H1 (cell line): ENCODE data around the gene DMXL1. TPM values are rescaled to one million over a fixed set of nuclear protein-coding genes. Genes with fewer than 3 reads are reported as not detected.

Source experiments
- BRCA1 ChIP-seq: IDR thresholded peaks from 2 replicates; pipeline ENCODE4 v1.6.1; 2012; ENCODE audit warnings: low read depth, low read length, improper control_type of control experiment
- CHD7 ChIP-seq: fragments of 300-600 bp; sonication (generic); IDR thresholded peaks from 2 replicates; pipeline ENCODE4 v1.7.1; 2012; ENCODE audit warnings: low read length, moderate library complexity, mild to moderate bottlenecking, inconsistent platforms; ENCODE audit not compliant: insufficient replicate concordance
- CTBP2 ChIP-seq: IDR thresholded peaks from 2 replicates; pipeline ENCODE4 v1.7.0; 2011; ENCODE audit warnings: borderline replicate concordance, mild to moderate bottlenecking, moderate library complexity, mixed read lengths, low read length; ENCODE audit not compliant: insufficient read depth, insufficient read length
- E2F6 ChIP-seq: IDR thresholded peaks from 2 replicates; pipeline ENCODE4 v1.6.1; 2012; ENCODE audit warnings: inconsistent platforms
- EGR1 ChIP-seq: IDR thresholded peaks from 2 replicates; pipeline ENCODE4 v1.6.1; 2011; ENCODE audit warnings: low read depth, low read length, borderline replicate concordance
- EP300 ChIP-seq, 2 experiments: IDR thresholded peaks; 1 replicate in 1 of 2; 2 replicates in 1 of 2; pipeline ENCODE4 v1.6.1; 2011 to 2012; ENCODE audit warnings: low read depth in 2 of 2, low read length in 2 of 2, mild to moderate bottlenecking in 2 of 2, borderline replicate concordance in 1 of 2, inconsistent platforms in 1 of 2, moderate library complexity in 1 of 2
- JUN ChIP-seq: IDR thresholded peaks from 2 replicates; pipeline ENCODE4 v1.6.1; 2011; ENCODE audit warnings: low read depth, mild to moderate bottlenecking, improper control_type of control experiment, low read length
- KDM4A ChIP-seq: IDR thresholded peaks from one replicate; pipeline ENCODE4 v1.7.1; 2012; ENCODE audit warnings: low read depth, mild to moderate bottlenecking, moderate library complexity, low read length, inconsistent platforms; ENCODE audit not compliant: severe bottlenecking
- PHF8 ChIP-seq: fragments of 200-600 bp; sonication (generic); conservative IDR thresholded peaks from 2 replicates; pipeline ENCODE4 v1.7.1; 2012; ENCODE audit warnings: low read depth, mild to moderate bottlenecking, inconsistent platforms, low read length, moderate library complexity
- TBP ChIP-seq: IDR thresholded peaks from 2 replicates; pipeline ENCODE4 v1.6.1; 2011; ENCODE audit warnings: low read depth, low read length, improper control_type of control experiment
- ZNF274 ChIP-seq: IDR thresholded peaks from 2 replicates; pipeline ENCODE4 v1.7.0; 2012; ENCODE audit warnings: low read length, borderline replicate concordance; ENCODE audit errors: extremely low read depth
- polyA plus RNA-seq, 7 experiments: library from polyadenylated mRNA; depleted of rRNA in 3 of 7; stranded (reverse) in 5 of 7; unstranded in 2 of 7; fragments of >200 nt in 5 of 7; fragments of 200-250 nt in 2 of 7; gene quantifications; 1 replicate in 5 of 7; 2 replicates in 1 of 7; 4 replicates in 1 of 7; pipeline versions ENCODE4 v1.2.1 to v1.2.3, GENCODE V29; 2011 to 2013; ENCODE audit warnings: missing spikeins in 2 of 7, mixed read lengths in 2 of 7
- total RNA-seq: library from RNA; stranded (reverse); fragmentation: NEBNext Ultra II Directional; extraction: Animal tissue kit (Norgen Biotek cat#: 25700); gene quantifications from 2 replicates; pipeline ENCODE4 v1.2.1, GENCODE V29; 2021

The DMXL1 gene
- total and polyA plus RNA-seq, 2 of the 8 experiments (the other 6 are each of a cell fraction or from before 2014, with no cell fraction given): 10.1 to 43.9 TPM

- TF ChIP-seq CHD7 (no peak), TBP (no peak), EGR1 (no peak), JUN (no peak), CTBP2 (no peak), KDM4A (no peak), BRCA1 (no peak), EP300 (IDR thresholded peaks at IDR 0.05; ENCODE audit: borderline replicate concordance in 1 of 2, low read depth in 2 of 2, low read length in 2 of 2) (no peak), PHF8 (no peak), E2F6 (no peak), ZNF274 (no peak)
These were observed 202.5 kb downstream of the DMXL1 start (continued) for GRCh38 chr5:119273391-119273839.
